Stromal cell of bone marrow (primary cell): ENCODE results near the gene PIGV.

Source experiments
- DNase-seq: peaks from one replicate; pipeline ENCODE4 v3.0.0-alpha.2; 2012; ENCODE audit warnings: low read depth

Gene PIGV

DNA sequence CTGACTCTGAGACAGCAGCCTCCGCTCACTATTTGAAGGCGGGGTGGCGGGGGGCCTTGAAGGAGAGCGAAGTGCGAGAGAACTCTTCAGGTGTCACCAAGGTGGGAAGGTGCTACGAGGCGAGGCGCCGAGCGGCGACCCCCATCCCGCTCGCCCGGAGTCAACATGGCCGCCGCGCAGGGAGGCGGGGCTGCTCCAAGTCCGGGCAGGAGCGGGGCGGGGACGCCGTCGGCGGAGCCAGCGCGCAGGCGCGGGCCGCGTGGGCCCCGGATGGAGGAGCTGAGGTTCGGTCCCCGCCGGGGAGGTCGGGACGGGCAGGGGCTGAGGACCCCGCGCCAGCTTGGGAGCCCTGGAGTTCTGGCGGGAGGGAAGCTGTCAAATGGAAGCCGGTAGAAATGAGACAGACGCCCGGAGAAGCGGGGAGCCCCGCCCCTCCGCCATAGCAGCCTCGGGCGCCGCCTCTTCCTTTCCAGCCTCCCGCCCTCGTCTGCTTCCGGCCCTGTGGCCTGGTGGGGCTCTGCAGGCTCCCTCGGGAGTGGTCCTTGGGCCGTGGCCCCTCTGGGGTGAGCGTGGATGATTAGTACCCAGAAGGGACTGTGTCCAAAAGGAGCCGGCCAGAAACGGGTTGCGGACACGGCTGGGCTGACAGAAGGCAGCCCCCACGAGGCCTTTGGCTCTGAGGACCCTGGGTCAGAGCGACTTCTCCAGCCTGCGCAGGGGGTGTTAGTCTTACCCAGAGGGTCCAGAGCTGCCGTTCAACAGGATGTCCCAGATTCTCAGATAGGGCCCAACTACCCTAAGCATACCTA, at the start of gene PIGV:
Gene PIGV, plus strand, starts transcription at position 245 of the 809 bp plus-strand sequence. CDS start 2,866 bp downstream, outside the sequence.
- peak; percentile 64 for DNase-seq

DNA sequence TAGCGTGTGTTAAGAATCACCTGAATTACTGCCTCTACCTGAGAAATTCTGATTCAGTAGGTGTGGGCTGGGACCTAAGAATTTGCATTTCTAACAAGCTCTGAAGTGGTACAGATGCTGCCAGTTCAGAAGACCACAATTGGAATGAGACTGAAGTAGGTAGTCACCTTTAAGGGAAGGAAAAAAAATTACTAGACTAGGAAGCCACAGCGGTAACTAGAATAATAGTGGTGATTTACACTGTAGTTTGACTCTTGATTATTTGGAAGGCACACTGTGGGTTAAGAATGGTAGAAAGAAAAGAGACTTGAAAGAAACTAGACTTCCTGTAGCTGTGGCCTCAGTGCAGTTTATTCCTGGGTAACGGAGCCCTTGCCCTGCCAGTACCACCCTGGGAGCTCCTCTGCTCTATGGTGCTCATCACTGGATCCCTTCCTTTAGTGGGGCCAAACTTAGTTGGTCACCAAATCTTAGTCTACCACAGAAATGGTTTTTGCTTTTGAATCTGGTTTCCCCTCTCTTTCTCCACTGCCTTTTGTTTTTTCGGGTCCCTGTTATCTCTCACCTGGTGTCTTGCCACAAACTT, 48.3 kb upstream of the PIGV start:
- DNase-seq = no peak

- no peak for DNase-seq
Measured at GRCh38 chr1:26740023-26740634, 47.6 kb upstream of the PIGV start.

GRCh38 chr1:26740952-26741351, 46.8 kb upstream of the PIGV start:
- no peak for DNase-seq

DNA sequence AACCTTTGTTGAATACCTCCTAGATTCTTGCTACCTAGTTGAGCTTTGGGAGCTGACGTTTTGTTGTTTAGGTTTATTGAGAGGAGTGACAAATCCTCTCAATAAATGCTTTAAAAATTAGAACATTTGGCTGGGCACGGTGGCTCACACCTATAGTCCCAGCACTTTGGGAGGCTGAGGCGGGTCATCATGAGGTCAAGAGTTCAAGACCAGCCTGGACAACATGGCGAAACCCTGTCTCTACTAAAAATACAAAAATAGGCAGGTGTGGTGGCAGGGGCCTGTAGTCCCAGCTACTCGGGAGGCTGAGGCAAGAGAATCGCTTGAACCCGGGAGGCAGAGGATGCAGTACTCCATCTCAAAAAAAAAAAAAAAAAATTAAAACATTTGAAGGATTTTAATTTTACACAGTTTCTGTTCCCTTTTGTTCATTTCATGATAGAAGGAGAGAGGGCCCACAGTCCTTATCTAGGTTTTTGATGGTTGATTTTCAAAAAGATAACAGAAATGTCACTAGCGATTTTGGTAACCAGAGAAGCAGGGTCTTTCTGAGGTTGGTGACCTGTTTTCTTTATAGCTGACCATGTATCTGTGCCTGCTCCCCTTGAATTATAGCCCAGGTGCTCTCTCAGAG, 44.2 kb upstream of the PIGV start:
- DNase-seq = no peak

DNA sequence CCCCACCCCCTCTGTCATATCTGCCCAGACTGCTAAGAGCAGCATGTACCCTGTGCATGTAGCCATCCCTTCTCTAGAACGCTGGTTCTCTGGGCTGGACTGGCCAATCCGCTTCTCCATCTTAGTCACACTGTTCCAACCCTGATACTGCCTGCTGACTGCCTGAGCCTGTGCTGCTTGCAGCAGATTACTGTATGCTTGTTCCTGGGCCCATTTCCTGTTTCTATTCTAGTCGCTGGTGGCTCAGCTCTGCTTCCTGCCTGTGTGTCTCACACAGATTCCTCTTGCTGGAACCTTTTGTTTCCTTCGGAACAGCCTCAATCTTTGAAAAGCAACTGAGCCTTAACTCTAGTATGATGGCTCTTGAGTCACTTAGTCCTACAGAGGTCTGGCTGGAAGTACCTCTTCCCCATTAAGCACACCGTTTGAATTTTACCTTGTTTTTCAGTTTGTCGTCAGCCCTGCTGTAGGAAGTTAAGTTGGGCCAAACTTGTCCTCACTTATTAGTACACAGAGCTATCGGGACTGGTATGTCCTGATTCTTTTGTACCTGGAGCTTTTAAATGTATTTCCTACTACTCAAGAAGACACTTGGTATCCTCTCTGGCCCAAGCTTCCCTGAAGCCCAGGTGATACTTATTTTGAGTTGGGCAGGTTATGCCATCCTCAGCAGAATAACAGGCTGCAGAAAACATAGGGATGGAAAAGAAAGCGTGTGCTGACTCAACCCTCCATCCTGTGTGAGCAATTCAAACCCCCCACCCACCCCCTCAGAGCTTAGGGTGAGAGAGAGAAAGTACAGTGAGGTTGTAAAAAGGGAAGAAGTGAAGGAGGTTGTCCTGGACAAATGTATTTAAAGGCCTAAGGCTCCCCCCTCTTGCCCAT, 43.4 kb upstream of the PIGV start:
- DNase-seq = peak; percentile 76

DNA sequence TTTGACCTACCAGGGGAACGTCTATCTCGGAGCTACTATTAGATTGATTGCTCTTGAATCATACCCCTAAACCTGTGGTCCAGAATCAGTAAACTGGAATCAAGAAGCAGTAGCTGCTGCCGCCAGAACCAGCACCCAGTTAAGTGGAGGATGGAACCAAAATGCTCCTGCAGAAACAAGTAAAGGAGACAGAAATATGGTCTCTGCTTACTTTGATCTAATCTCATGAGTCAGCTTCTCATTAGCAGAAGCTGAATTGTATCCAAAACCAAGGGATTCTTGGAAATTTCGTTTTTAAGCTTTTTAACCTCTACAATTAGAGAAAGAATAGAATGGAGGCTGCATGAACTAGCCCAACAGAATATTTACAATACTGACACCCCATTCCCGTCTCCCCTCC, 42.6 kb upstream of the PIGV start:
- DNase-seq = no peak

DNA sequence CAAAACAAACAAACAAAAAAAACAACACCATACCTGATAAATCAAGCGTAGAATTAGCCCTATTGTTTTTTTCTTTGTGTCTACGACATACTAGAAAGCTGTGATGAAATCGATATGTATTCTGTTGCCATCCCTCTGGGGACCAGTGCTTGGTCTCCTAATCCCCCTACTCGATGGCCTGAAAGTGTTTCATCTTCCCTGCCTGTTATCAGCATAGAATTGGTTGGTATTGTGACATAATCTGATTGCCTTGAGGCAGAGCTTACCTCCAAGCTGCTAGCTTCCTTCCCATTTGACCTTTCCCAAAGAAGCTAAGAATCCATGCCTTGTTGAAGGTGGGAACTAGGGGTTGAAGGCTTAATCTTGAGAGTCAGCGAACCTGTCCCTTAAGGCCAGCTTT, 40.7 kb upstream of the PIGV start:
- no peak for DNase-seq

DNA sequence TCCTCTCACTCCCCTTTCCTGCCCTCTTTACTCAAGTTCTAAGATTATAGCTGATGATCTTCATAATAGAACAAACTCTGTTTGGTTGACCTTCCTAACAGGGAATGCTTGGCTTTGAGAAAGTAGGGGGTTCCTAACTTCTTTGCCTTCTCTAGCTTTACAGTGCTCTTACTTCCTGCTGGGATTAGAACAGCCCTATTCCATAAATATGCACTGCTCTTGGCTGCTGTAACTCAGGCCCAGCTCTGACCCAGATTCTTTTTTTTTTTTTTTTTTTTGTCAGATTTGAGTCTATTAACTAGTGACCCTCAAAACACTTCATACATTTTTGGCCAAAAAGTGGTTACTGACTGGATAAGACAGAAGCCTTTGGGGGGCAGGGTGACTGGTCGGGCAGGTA, 39.4 kb upstream of the PIGV start:
- no peak for DNase-seq

- DNase-seq = no peak
Measured at GRCh38 chr1:26749458-26749857, 38.3 kb upstream of the PIGV start.

DNA sequence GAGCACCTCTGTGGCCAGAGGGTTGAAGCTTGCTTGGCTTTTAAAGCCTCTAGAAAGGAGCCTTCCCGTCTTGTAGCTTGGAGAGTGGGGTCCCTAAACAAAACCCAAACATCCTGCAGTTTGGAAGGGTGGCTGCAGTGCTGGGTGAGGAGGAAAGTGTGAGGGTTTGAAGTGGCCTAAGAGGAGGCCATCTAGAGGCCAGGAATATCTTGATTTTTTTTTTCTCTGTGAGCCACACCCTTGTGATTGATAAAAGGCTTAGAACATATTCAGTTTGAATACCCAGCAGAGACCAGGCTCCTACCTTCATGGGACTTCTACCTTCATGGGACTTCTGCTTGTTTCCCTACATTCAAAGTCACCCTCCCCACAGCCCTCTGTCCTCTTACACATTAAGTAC, 37.3 kb upstream of the PIGV start:
- DNase-seq = no peak

DNA sequence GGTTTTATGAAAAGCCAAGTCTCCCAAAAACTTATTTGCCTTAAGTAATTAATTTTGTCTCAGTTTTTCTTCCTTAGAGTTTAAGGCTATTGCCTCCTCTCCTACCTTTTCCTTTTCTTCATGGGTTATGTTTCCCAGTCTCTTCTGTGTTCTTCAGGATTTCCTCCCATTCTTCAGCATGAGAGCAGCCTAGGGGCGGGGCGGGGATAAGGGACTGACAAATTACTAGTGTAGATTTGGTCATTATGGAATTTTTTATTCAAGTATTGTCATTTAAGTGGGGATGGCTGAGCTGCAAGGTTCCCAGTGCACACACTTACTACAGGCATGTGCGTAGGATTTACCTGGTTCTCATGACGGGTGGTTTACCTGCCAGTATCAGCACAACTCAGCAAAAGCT, 35.2 kb upstream of the PIGV start:
- no peak for DNase-seq

GRCh38 chr1:26754086-26754874, 33.5 kb upstream of the PIGV start:
- DNase-seq = no peak

DNA sequence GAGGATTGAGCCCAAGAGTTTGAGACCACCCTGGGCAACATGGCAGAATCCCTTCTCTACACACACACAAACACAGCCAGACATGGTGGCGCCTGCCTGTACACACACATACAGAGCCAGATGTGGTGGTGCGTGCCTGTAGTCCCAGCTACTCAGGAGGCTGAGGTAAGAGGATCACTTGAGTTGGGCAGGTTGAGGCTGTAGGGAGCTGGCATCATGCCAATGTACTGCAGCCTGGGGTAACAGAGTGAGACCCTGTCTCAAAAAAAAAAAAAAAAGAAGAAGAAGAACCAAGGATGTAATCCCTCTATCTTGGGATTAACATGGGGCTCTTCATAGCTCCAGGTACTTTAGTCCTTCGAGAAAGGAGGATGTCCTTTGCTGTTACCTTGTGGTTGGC, 29.4 kb upstream of the PIGV start:
- DNase-seq = no peak

DNA sequence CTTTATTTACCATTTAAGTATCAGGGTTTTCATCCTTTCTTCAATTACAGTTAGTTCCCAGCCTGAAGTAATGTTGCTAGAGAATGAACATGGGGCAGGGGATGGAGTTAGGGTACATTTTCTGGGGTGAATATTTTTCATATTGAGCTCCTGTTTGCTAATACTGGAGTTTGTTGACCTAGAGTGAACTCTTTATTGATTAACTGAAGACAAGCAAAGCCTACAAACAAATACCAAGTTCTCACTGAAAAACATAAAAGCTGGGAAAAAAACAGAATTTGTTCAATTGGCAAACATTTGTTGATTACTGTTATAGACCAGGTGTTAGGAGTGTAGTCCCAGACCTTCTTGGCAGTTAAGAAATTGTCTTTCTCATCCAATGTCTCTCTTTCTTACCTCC, 28.2 kb upstream of the PIGV start:
- no peak for DNase-seq

DNA sequence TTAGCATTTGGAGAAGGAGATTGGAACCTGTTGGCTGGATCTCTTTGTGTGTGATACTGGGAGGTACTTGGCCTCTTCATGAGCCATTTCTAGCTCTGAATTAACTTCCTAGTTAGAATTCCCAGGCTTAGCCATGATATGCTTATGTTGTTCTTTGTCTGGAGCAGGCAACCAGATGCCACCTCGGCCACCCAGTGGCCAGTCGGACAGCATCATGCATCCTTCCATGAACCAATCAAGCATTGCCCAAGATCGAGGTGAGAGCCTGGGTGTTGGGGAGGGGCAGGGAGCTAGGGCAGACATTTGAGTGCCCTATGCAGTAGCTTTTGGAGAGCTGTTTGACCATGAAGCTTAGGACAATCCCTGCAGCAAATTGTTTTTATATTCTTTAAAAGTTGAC, 26.5 kb upstream of the PIGV start:
- no peak for DNase-seq

- no peak for DNase-seq
Measured at GRCh38 chr1:26767714-26768113, 20.0 kb upstream of the PIGV start.

DNA sequence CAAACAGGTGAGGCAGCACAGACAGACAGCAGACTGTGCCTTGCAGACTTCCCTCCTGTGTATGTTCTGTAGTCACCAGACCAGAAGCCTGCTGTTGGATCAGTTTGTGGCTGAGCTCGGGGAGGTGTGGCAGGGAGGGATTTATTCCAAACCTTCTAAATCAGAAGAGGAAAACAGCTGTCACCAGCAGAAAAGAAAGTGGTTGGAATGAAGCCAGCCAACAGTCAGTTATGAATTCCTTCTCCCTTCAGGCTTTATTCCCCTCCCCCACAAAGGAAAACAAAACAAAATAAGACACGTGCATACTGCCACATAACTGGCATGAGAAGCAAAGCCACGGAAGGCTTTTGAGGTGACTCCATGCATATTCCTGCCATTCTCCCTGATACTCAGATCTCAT, 19.0 kb upstream of the PIGV start:
- peak; percentile 67 for DNase-seq

GRCh38 chr1:26771285-26771642, 16.5 kb upstream of the PIGV start:
- DNase-seq = no peak

- peak; percentile 92 for DNase-seq
Measured at GRCh38 chr1:26771643-26772321, 16.0 kb upstream of the PIGV start.

DNA sequence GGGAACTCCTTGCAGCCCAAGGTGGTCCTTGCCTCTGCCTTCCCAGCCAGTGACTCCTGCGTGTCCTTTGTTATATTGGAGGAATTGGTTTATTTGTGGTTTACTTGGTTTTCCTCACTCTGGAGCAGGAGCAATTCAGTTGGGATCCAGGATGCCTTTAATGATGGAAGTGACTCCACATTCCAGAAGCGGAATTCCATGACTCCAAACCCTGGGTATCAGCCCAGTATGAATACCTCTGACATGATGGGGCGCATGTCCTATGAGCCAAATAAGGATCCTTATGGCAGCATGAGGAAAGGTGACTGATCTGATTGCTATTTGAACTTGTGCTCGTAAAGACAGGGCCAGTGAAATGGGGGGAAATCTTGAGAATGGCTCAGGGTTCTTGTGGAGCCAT, 15.1 kb upstream of the PIGV start:
- DNase-seq = peak; percentile 92
